Thoracic aorta (tissue), 2 donors: Measurements from ENCODE around the gene FLCN. TPM values are rescaled to one million over a fixed set of nuclear protein-coding genes. Genes with fewer than 3 reads are reported as not detected.
"Not testable (repeated sequence)": the region's sequence is repeated elsewhere in the genome, so short reads cannot be mapped to it uniquely, and the experiment has no call there.

Source experiments
- ATAC-seq: fragments of 150-250 bp; one replicate; pipeline ENCODE4 v1.8.0; 2017; ENCODE audit warnings: low read depth; ENCODE audit not compliant: insufficient number of reproducible peaks, low FRiP score
- DNase-seq: peaks from one replicate; pipeline ENCODE4 v3.0.0-alpha.2; 2020; ENCODE audit warnings: low spot score
- H3K27ac ChIP-seq, 2 donors: fragments of 200-600 bp; sonication (generic); 1 replicate in 1 of 2; 2 replicates in 1 of 2; pipeline ENCODE4 v1.5.1; 2016; ENCODE audit warnings: mild to moderate bottlenecking in 2 of 2, moderate library complexity in 2 of 2
- H3K27me3 ChIP-seq: fragments of 200-600 bp; sonication (generic); replicated peaks from 2 replicates; pipeline ENCODE4 v1.6.0; 2016; ENCODE audit warnings: mild to moderate bottlenecking; ENCODE audit not compliant: insufficient read depth
- H3K36me3 ChIP-seq: fragments of 200-600 bp; sonication (generic); one replicate; pipeline ENCODE4 v1.5.1; 2016
- H3K4me1 ChIP-seq, 2 donors: fragments of 200-600 bp; sonication (generic); 1 replicate in 1 of 2; 2 replicates in 1 of 2; pipeline versions ENCODE4 v1.5.1 to v1.6.0; 2016; ENCODE audit warnings: low read depth in 2 of 2, mild to moderate bottlenecking in 1 of 2; ENCODE audit not compliant: control insufficient read depth in 1 of 2
- H3K4me3 ChIP-seq: fragments of 200-600 bp; sonication (generic); 2 replicates; pipeline ENCODE4 v1.5.1; 2016; ENCODE audit warnings: mild to moderate bottlenecking
- H3K9me3 ChIP-seq: fragments of 200-600 bp; sonication (generic); 2 replicates; pipeline ENCODE4 v1.5.1; 2016
- total RNA-seq, 2 donors: library from RNA; depleted of rRNA; stranded (reverse); fragments of >200 nt; gene quantifications; one replicate each; pipeline versions ENCODE4 v1.1.0 to v1.2.3, GENCODE V29; 2016
- TF ChIP-seq, protein P1 (sequence below): fragments of 200-600 bp; sonication (generic); IDR thresholded peaks from one replicate; pipeline ENCODE4 v1.5.1; 2019; ENCODE audit warnings: antibody characterized with exemption

Gene FLCN
- total RNA-seq, 2 donors from 2014 or later, result 64.3 to 123 TPM

GRCh38 chr17:17256316-17256715, 19.3 kb upstream of the FLCN start:
- ATAC-seq, result no peak
- Histone ChIP-seq H3K27ac (no peak overlapping the region), H3K4me1 (no peaks in the 10 kb centered on the region), H3K9me3 (no peaks in the 10 kb centered on the region), H3K4me3 (no peak overlapping the region), H3K27me3 (no peaks in the 10 kb centered on the region), H3K36me3 (peaks cover 66% of the 10 kb centered on the region)
- TF ChIP-seq, protein P1, sequence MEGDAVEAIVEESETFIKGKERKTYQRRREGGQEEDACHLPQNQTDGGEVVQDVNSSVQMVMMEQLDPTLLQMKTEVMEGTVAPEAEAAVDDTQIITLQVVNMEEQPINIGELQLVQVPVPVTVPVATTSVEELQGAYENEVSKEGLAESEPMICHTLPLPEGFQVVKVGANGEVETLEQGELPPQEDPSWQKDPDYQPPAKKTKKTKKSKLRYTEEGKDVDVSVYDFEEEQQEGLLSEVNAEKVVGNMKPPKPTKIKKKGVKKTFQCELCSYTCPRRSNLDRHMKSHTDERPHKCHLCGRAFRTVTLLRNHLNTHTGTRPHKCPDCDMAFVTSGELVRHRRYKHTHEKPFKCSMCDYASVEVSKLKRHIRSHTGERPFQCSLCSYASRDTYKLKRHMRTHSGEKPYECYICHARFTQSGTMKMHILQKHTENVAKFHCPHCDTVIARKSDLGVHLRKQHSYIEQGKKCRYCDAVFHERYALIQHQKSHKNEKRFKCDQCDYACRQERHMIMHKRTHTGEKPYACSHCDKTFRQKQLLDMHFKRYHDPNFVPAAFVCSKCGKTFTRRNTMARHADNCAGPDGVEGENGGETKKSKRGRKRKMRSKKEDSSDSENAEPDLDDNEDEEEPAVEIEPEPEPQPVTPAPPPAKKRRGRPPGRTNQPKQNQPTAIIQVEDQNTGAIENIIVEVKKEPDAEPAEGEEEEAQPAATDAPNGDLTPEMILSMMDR, result no peak
- DNase-seq, result no peak

GRCh38 chr17:17255689-17256088, 18.7 kb upstream of the FLCN start:
- H3K27me3 ChIP-seq, H3K4me3 ChIP-seq, ATAC-seq, H3K4me1 ChIP-seq, H3K27ac ChIP-seq, DNase-seq, H3K9me3 ChIP-seq: not testable (repeated sequence)
- H3K36me3 ChIP-seq, result peaks cover 65% of the 10 kb centered on the region

DNA sequence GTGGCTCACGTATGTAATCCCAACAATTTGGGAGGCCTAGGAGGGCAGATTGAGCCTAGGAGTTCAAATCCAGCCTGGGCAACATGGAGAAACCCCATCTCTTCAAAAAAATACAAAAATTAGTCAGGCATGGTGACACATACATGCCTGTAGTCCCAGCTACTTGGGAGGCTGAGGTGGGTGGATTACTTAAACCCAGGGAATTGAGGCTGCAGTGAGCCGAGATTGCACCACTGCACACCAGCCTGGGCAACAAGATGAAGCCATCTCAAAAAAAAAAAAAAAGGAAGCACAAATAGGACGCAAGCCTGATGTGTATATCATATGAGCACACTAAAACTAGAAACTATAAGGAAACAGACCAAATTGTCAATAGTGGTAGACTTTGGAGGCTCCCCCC, 17.1 kb upstream of the FLCN start:
- ATAC-seq, result no peak
- Histone ChIP-seq H3K9me3 (no peaks in the 10 kb centered on the region), H3K4me3 (no peak overlapping the region), H3K27me3 (no peaks in the 10 kb centered on the region), H3K4me1 (no peaks in the 10 kb centered on the region), H3K36me3 (peaks cover 52% of the 10 kb centered on the region), H3K27ac (no peak overlapping the region)
- no peak for DNase-seq
- TF ChIP-seq, protein P1, result no peak

DNA sequence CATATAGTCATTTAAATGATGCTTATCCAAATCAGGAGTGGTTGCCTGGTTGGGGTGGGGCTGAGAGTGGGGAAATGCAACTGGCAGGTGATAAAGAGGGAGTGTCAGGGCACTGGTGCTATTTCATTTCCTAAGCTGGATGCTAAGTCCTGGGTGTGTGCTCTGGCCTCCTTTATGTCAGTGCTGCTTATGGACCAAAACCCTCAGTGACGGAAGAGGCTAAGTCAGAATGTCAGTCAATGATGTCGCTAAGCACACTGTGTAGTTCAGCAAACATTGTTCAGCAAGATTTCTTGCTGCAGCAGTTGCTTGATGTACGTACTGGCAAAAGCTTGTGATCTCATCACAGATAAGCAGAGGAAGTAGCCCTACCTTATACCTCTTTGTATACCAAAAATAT, 16.4 kb upstream of the FLCN start:
- Histone ChIP-seq H3K27ac (no peak overlapping the region), H3K36me3 (peaks cover 49% of the 10 kb centered on the region), H3K4me3 (no peak overlapping the region), H3K27me3 (no peaks in the 10 kb centered on the region), H3K9me3 (no peaks in the 10 kb centered on the region), H3K4me1 (no peaks in the 10 kb centered on the region)
- TF ChIP-seq, protein P1, result no peak
- no peak for ATAC-seq
- DNase-seq, result no peak

- Histone ChIP-seq H3K4me1 (no peaks in the 10 kb centered on the region), H3K27ac (no peak overlapping the region), H3K9me3 (no peaks in the 10 kb centered on the region), H3K4me3 (no peak overlapping the region), H3K27me3 (no peaks in the 10 kb centered on the region), H3K36me3 (peaks cover 49% of the 10 kb centered on the region)
- TF ChIP-seq, protein P1, result no peak
- DNase-seq, result no peak
- no peak for ATAC-seq
These were observed 15.2 kb upstream of the FLCN start for GRCh38 chr17:17252149-17252661.

GRCh38 chr17:17246879-17247278, 9.9 kb upstream of the FLCN start:
- Histone ChIP-seq H3K4me3 (no peak overlapping the region), H3K4me1 (no peaks in the 10 kb centered on the region), H3K27me3 (no peaks in the 10 kb centered on the region), H3K9me3 (no peaks in the 10 kb centered on the region), H3K27ac (no peak overlapping the region), H3K36me3 (peaks cover 16% of the 10 kb centered on the region)
- TF ChIP-seq, protein P1, result no peak
- DNase-seq (no peak), ATAC-seq (no peak)
